PC-3 (cell line): Measurements from ENCODE around the gene MYBPC3. TPM values are rescaled to one million over a fixed set of nuclear protein-coding genes. Genes with fewer than 3 reads are reported as not detected.

ENCODE experiments used
- ATAC-seq: fragments of 200-7000 bp; cut with Tn5 transposase; 2 replicates; pipeline ENCODE4 v1.9.1; 2020; ENCODE audit warnings: mild to moderate bottlenecking, moderate library complexity
- BruUV-seq: library from RNA; stranded (reverse); fragments of 400-500 nt; replicated peaks from 2 replicates; lab custom pipeline; 2021; lab: Mats Ljungman, UMichigan
- CTCF ChIA-PET: fragments of 300-600 bp; sonication (Branson Sonifier 250); formaldehyde crosslinking; loops from one replicate; lab custom pipeline; 2022; ENCODE audit warnings: antibody characterized with exemption; lab: Charles Lee
- POLR2A ChIA-PET: fragments of 300-600 bp; sonication (Branson Sonifier 250); formaldehyde crosslinking; loops from one replicate; lab custom pipeline; 2022; ENCODE audit warnings: antibody characterized with exemption; ENCODE audit not compliant: unreplicated experiment; lab: Charles Lee
- DNase-seq: peaks from one replicate; pipeline ENCODE4 v3.0.0-alpha.2; 2015
- H2AFZ ChIP-seq: fragments of 300-600 bp; sonication (generic); 2 replicates; pipeline ENCODE4 v1.6.0; 2016; ENCODE audit warnings: antibody characterized with exemption, low read length
- H3F3A ChIP-seq: fragments of 300-600 bp; sonication (generic); one replicate; pipeline ENCODE4 v1.6.0; 2017; ENCODE audit warnings: antibody characterized with exemption, low read length, control low read depth, mild to moderate bottlenecking; ENCODE audit not compliant: unreplicated experiment
- H3K27ac ChIP-seq: fragments of 300-600 bp; sonication (generic); 2 replicates; pipeline ENCODE4 v1.5.1; 2016; ENCODE audit warnings: mild to moderate bottlenecking, low read length
- H3K27me3 ChIP-seq: fragments of 300-600 bp; sonication (generic); 2 replicates; pipeline ENCODE4 v1.6.1; 2016; ENCODE audit warnings: low read length, mixed read lengths
- H3K36me3 ChIP-seq: fragments of 300-600 bp; sonication (generic); 2 replicates; pipeline ENCODE4 v1.6.1; 2016; ENCODE audit warnings: low read depth, mixed run types, low read length, mixed read lengths
- H3K4me1 ChIP-seq: fragments of 300-600 bp; sonication (generic); 2 replicates; pipeline ENCODE4 v1.5.1; 2016; ENCODE audit warnings: low read length; ENCODE audit not compliant: insufficient read depth
- H3K4me2 ChIP-seq: fragments of 300-600 bp; sonication (generic); 2 replicates; pipeline ENCODE4 v1.6.0; 2016; ENCODE audit warnings: low read length
- H3K4me3 ChIP-seq: fragments of 300-600 bp; sonication (generic); 2 replicates; pipeline ENCODE4 v1.5.1; 2016; ENCODE audit warnings: mild to moderate bottlenecking, low read length, mixed read lengths
- H3K79me2 ChIP-seq: fragments of 300-600 bp; sonication (generic); 2 replicates; pipeline ENCODE4 v1.6.1; 2017; ENCODE audit warnings: low read length, mixed read lengths
- H3K9ac ChIP-seq: fragments of 300-600 bp; sonication (generic); 2 replicates; pipeline ENCODE4 v1.6.0; 2016; ENCODE audit warnings: mild to moderate bottlenecking, low read length
- H3K9me2 ChIP-seq: fragments of 300-600 bp; sonication (generic); replicated peaks from 2 replicates; pipeline ENCODE4 v1.6.1; 2016; ENCODE audit warnings: mixed run types, low read length, mixed read lengths
- H3K9me3 ChIP-seq: fragments of 300-600 bp; sonication (generic); 2 replicates; pipeline ENCODE4 v1.6.1; 2016; ENCODE audit warnings: low read length, mixed read lengths
- H4K20me1 ChIP-seq: fragments of 300-600 bp; sonication (generic); 2 replicates; pipeline ENCODE4 v1.6.1; 2016; ENCODE audit warnings: low read length, mixed read lengths
- CTCF ChIP-seq: fragments of 300-600 bp; sonication (generic); conservative IDR thresholded peaks from 2 replicates; pipeline ENCODE4 v1.5.1; 2017; ENCODE audit warnings: antibody characterized with exemption, low read depth, mild to moderate bottlenecking, low read length
- EZH2 ChIP-seq: fragments of 300-600 bp; sonication (generic); IDR thresholded peaks from one replicate; pipeline ENCODE4 v1.6.1; 2017; ENCODE audit warnings: antibody characterized with exemption, mild to moderate bottlenecking, low read length; ENCODE audit not compliant: unreplicated experiment
- EZH2phosphoT487 ChIP-seq: fragments of 300-600 bp; sonication (generic); IDR thresholded peaks from 2 replicates; pipeline ENCODE4 v1.6.1; 2018; ENCODE audit warnings: mild to moderate bottlenecking, antibody characterized with exemption, low read length, borderline replicate concordance
- intact Hi-C: fragments of 100-400 bp; cut with micrococcal nuclease; formaldehyde crosslinking; loops from 2 replicates; pipeline ENCODE4 v1.9.0; 2023
- total RNA-seq: library from RNA; depleted of rRNA; stranded (reverse); fragments of >200 nt; gene quantifications from 2 replicates; pipeline ENCODE4 v1.2.3, GENCODE V29; 2014

Gene MYBPC3
- total RNA-seq, 1 experiment from 2014 or later, result not detected

- no peaks in the 10 kb centered on the region for H3K79me2 ChIP-seq
- no TSS peak for BruUV-seq
- H3K9ac ChIP-seq, result no peak overlapping the region
- H3K36me3 ChIP-seq, result no peaks in the 10 kb centered on the region
- H3K4me2 ChIP-seq, result no peak overlapping the region
- TF ChIP-seq CTCF, result no peak
- no peak for TF ChIP-seq EZH2phosphoT487
- TF ChIP-seq EZH2, result no peak
- H3K9me2 ChIP-seq, result no peaks in the 10 kb centered on the region
- DNase-seq, result no peak
- intact Hi-C loops, result no loop called here
- H3F3A ChIP-seq, result no peaks in the 10 kb centered on the region
- H3K27ac ChIP-seq, result no peak overlapping the region
- no peak for ATAC-seq
- ChIA-PET POLR2A (interaction anchor here (0.6 kb wide), 1 partner anchor 23 kb away, joined by 8 read pairs; no protein-coding TSS in a partner anchor), CTCF (no interaction called here)
- H3K27me3 ChIP-seq, result no peaks in the 10 kb centered on the region
- no peaks in the 10 kb centered on the region for H3K4me1 ChIP-seq
- no peak overlapping the region for H3K4me3 ChIP-seq
- no peaks in the 10 kb centered on the region for H4K20me1 ChIP-seq
- H2AFZ ChIP-seq, result no peak overlapping the region
- H3K9me3 ChIP-seq, result no peaks in the 10 kb centered on the region
Observed at GRCh38 chr11:47392546-47393162, 40.2 kb upstream of the MYBPC3 start.

DNA sequence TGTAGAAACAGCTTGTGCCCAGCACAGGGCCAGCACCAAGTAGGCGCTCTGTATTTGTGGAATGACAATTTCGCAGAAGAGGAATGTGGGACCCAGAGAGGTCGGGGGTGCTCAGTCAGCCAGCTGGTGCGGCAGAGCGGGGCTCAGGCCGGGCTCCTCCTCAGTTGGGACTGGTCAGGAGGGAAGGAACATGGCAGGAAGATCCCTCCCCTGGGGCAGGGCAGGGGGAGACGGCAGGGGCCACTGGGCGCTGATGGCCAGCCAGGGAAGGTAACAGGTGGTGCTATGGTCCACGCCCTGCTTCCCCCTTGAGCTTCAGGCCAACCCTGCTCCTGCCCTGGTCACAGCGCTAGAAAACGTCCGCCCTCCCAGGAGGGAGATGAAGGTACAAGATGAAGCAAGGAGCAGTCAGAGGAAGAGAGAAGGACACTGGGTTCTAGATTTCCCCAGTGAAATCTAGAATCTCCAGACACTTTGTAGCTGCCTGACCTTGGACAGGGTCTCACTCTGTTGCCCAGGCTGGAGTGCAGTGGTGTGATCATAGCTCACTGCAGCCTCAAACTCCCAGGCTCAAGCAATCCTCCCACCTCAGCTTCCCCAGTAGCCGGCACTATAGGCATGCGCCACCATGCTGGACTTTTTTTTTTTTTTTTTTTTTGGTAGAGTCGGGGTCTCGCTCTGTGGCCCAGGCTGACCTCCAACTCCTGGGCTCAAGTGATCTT is 39.4 kb upstream of the MYBPC3 start:
- no peaks in the 10 kb centered on the region for H4K20me1 ChIP-seq
- no peak overlapping the region for H3K4me2 ChIP-seq
- no peaks in the 10 kb centered on the region for H3K27me3 ChIP-seq
- H3F3A ChIP-seq, result no peaks in the 10 kb centered on the region
- BruUV-seq, result no TSS peak
- no peak for DNase-seq
- no peak for ATAC-seq
- intact Hi-C loops, result no loop called here
- H3K9me3 ChIP-seq, result no peaks in the 10 kb centered on the region
- no peaks in the 10 kb centered on the region for H3K9me2 ChIP-seq
- ChIA-PET CTCF (no interaction called here), POLR2A (interaction anchor here (0.6 kb wide), 1 partner anchor 22 kb away, joined by 8 read pairs; no protein-coding TSS in a partner anchor)
- H3K4me3 ChIP-seq, result no peak overlapping the region
- H2AFZ ChIP-seq, result no peak overlapping the region
- H3K36me3 ChIP-seq, result no peaks in the 10 kb centered on the region
- no peaks in the 10 kb centered on the region for H3K4me1 ChIP-seq
- no peak overlapping the region for H3K9ac ChIP-seq
- no peak overlapping the region for H3K27ac ChIP-seq
- H3K79me2 ChIP-seq, result no peaks in the 10 kb centered on the region
- TF ChIP-seq CTCF (no peak), EZH2phosphoT487 (no peak), EZH2 (no peak)

DNA sequence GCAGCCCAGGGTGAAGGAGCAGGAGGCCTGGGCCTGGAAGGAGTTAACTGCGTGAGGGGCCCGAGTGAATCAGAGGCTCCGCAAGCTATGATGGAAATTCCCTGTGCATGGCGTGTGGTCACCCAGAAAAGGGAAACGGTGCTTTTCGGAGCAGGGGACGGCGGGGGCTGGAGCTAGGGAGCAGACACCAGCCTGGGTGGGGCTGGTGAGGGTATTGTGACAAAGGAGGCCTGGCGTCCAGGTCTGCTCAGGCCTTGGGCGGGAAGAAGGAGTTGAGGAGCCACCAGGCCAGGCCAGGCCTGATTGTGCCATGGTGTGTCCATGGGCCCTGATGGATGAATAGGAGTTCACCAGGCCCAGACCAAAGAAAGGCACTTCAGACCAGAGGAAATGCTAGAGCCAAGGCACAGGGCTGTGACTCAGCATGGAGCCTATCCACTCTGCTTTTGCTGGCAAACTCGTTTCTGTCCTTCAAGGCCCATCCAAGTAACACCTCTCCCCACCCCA is 38.6 kb upstream of the MYBPC3 start:
- ChIA-PET CTCF (no interaction called here), POLR2A (no interaction called here)
- no peaks in the 10 kb centered on the region for H3K4me1 ChIP-seq
- DNase-seq (no peak), ATAC-seq (no peak)
- TF ChIP-seq EZH2 (no peak), CTCF (no peak), EZH2phosphoT487 (no peak)
- no peak overlapping the region for H3K9ac ChIP-seq
- no peak overlapping the region for H3K4me3 ChIP-seq
- no peaks in the 10 kb centered on the region for H3K36me3 ChIP-seq
- no peak overlapping the region for H2AFZ ChIP-seq
- no peaks in the 10 kb centered on the region for H3K79me2 ChIP-seq
- no TSS peak for BruUV-seq
- no peaks in the 10 kb centered on the region for H3K9me2 ChIP-seq
- no peaks in the 10 kb centered on the region for H3F3A ChIP-seq
- no peaks in the 10 kb centered on the region for H4K20me1 ChIP-seq
- no peaks in the 10 kb centered on the region for H3K27me3 ChIP-seq
- no peaks in the 10 kb centered on the region for H3K9me3 ChIP-seq
- H3K4me2 ChIP-seq, result no peak overlapping the region
- H3K27ac ChIP-seq, result no peak overlapping the region
- intact Hi-C loops, result no loop called here
